Measurements from ENCODE around the gene CELSR1. TPM values are rescaled to one million over a fixed set of nuclear protein-coding genes. Genes with fewer than 3 reads are reported as not detected.

Gene CELSR1
- total RNA-seq, 2 donors from 2014 or later, result 24.4 to 34.1 TPM

DNA sequence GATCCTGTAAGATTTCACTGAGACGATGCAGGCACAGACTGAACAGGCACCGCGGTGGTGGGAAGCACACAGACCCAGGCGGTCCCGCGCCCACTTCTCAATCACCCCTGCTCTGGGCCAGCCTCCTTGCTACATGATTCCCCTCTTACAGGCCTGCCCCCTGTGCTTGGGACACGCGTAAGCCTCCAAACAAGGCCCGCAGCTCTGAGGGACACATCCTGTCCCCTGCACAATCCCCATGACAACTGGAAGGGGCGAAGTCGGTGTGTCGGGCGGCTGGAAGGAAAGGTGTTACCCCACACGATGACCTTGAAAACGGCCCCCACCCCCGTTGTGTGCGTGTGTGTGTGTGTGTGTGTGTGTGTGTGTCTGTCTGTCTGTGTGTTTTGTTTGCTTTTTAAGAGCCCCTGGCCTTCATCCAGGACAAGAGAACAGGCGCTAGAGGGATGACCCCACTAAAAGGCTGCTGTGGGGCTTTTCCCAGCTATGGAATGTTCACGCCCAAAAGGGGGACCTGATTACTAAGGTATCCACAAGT is 13.1 kb downstream of the CELSR1 start:
- Histone ChIP-seq H3K27ac (ENCODE audit: low read depth, low read length) (no peak overlapping the region), H3K4me1 (ENCODE audit: control insufficient read depth, insufficient read depth, low read length) (peaks cover 5% of the 10 kb centered on the region), H3K4me3 (ENCODE audit: low read length) (no peak overlapping the region), H3K9me3 (ENCODE audit: control insufficient read depth, low read length) (no peaks in the 10 kb centered on the region), H3K27me3 (ENCODE audit: control insufficient read depth, insufficient read depth, low read length, poor library complexity, severe bottlenecking) (no peaks in the 10 kb centered on the region), H3K36me3 (ENCODE audit: control insufficient read depth, insufficient read depth, low read length) (peaks cover 1% of the 10 kb centered on the region), H3K9ac (ENCODE audit: extremely low read depth, low read length, poor library complexity, severe bottlenecking) (no peak overlapping the region)
- DNase-seq, result peak; percentile 49
- TF ChIP-seq, protein P1, sequence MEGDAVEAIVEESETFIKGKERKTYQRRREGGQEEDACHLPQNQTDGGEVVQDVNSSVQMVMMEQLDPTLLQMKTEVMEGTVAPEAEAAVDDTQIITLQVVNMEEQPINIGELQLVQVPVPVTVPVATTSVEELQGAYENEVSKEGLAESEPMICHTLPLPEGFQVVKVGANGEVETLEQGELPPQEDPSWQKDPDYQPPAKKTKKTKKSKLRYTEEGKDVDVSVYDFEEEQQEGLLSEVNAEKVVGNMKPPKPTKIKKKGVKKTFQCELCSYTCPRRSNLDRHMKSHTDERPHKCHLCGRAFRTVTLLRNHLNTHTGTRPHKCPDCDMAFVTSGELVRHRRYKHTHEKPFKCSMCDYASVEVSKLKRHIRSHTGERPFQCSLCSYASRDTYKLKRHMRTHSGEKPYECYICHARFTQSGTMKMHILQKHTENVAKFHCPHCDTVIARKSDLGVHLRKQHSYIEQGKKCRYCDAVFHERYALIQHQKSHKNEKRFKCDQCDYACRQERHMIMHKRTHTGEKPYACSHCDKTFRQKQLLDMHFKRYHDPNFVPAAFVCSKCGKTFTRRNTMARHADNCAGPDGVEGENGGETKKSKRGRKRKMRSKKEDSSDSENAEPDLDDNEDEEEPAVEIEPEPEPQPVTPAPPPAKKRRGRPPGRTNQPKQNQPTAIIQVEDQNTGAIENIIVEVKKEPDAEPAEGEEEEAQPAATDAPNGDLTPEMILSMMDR (conservative IDR thresholded peaks at IDR 0.05), result no peak
- Mint-ChIP-seq H3K4me3 (no peak overlapping the region), H3K27me3 (ENCODE audit: insufficient read depth) (no peaks in the 10 kb centered on the region), H3K9me3 (no peaks in the 10 kb centered on the region), H3K4me1 (peaks cover 21% of the 10 kb centered on the region), H3K27ac (no peak overlapping the region), H3K36me3 (ENCODE audit: low read depth) (peaks cover 8% of the 10 kb centered on the region)
- WGBS, 2 experiments (ENCODE audit: insufficient coverage in 1 of 2, insufficient read length in 1 of 2), result 78 to 82% methylated on average over 15 to 19 of the region's 19 CpGs

GRCh38 chr22:46522797-46523196 is 14.6 kb downstream of the CELSR1 start:
- DNase-seq, result peak; percentile 52
- Histone ChIP-seq H3K36me3 (ENCODE audit: control insufficient read depth, insufficient read depth, low read length) (no peaks in the 10 kb centered on the region), H3K9ac (ENCODE audit: extremely low read depth, low read length, poor library complexity, severe bottlenecking) (no peak overlapping the region), H3K9me3 (ENCODE audit: control insufficient read depth, low read length) (no peaks in the 10 kb centered on the region), H3K4me3 (ENCODE audit: low read length) (no peak overlapping the region), H3K27ac (ENCODE audit: low read depth, low read length) (no peak overlapping the region), H3K27me3 (ENCODE audit: control insufficient read depth, insufficient read depth, low read length, poor library complexity, severe bottlenecking) (no peaks in the 10 kb centered on the region), H3K4me1 (ENCODE audit: control insufficient read depth, insufficient read depth, low read length) (no peaks in the 10 kb centered on the region)
- Mint-ChIP-seq H3K9me3 (no peaks in the 10 kb centered on the region), H3K4me1 (peaks cover 15% of the 10 kb centered on the region), H3K36me3 (ENCODE audit: low read depth) (peaks cover 6% of the 10 kb centered on the region), H3K4me3 (no peak overlapping the region), H3K27ac (no peak overlapping the region), H3K27me3 (ENCODE audit: insufficient read depth) (no peaks in the 10 kb centered on the region)
- 51 to 70% methylated on average over 2 to 8 of the region's 8 CpGs for WGBS, 2 experiments (ENCODE audit: insufficient coverage in 1 of 2, insufficient read length in 1 of 2)
- TF ChIP-seq, protein P1 (conservative IDR thresholded peaks at IDR 0.05), result no peak

DNA sequence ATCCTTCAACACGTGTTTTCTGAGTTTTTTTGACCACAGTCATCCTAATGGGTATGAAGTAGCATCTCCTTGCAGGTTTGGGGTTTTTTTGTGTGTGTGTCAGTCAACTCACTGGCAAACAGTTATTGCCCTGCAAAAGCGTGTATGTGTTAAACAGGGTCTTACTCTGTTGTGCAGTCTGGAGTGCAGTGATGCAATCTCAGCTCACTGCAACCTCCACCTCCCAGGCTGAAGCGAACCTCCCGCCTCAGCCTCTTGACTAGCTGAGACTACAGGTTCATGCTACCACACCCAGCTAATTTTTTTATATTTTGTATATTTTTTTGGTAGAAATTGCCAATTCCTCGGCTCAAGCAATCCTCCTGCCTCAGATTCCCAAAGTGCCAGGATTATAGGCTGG is 15.4 kb downstream of the CELSR1 start:
- Mint-ChIP-seq H3K4me3 (no peak overlapping the region), H3K27ac (no peak overlapping the region), H3K4me1 (peaks cover 9% of the 10 kb centered on the region), H3K9me3 (no peaks in the 10 kb centered on the region), H3K27me3 (ENCODE audit: insufficient read depth) (no peaks in the 10 kb centered on the region), H3K36me3 (ENCODE audit: low read depth) (peaks cover 12% of the 10 kb centered on the region)
- no peak overlapping the region for H3K9ac ChIP-seq (ENCODE audit: extremely low read depth, low read length, poor library complexity, severe bottlenecking)
- H3K36me3 ChIP-seq (ENCODE audit: control insufficient read depth, insufficient read depth, low read length), result no peaks in the 10 kb centered on the region
- H3K9me3 ChIP-seq (ENCODE audit: control insufficient read depth, low read length), result no peaks in the 10 kb centered on the region
- H3K27ac ChIP-seq (ENCODE audit: low read depth, low read length), result no peak overlapping the region
- no peaks in the 10 kb centered on the region for H3K4me1 ChIP-seq (ENCODE audit: control insufficient read depth, insufficient read depth, low read length)
- 82 to 96% methylated on average over 3 to 5 of the region's 5 CpGs for WGBS, 2 experiments (ENCODE audit: insufficient coverage in 1 of 2, insufficient read length in 1 of 2)
- H3K27me3 ChIP-seq (ENCODE audit: control insufficient read depth, insufficient read depth, low read length, poor library complexity, severe bottlenecking), result no peaks in the 10 kb centered on the region
- TF ChIP-seq, protein P1 (conservative IDR thresholded peaks at IDR 0.05), result no peak
- H3K4me3 ChIP-seq (ENCODE audit: low read length), result no peak overlapping the region
- DNase-seq, result no peak
